Panc1 (cell line): ENCODE results near the gene LLGL2.

Source experiments
- TF ChIP-seq, protein P1 (sequence below): fragments of 450-650 bp; IDR thresholded peaks from 2 replicates; pipeline ENCODE4 v1.5.1; 2017; ENCODE audit warnings: mild to moderate bottlenecking
- TF ChIP-seq, protein P2 (sequence below), 2 experiments: IDR thresholded peaks; 2 replicates each; pipeline ENCODE4 v1.6.1; 2011 to 2012; ENCODE audit warnings: low read depth in 2 of 2, control low read depth in 1 of 2, low read length in 1 of 2, mild to moderate bottlenecking in 1 of 2, moderate library complexity in 1 of 2; ENCODE audit not compliant: insufficient read depth in 1 of 2

DNA sequence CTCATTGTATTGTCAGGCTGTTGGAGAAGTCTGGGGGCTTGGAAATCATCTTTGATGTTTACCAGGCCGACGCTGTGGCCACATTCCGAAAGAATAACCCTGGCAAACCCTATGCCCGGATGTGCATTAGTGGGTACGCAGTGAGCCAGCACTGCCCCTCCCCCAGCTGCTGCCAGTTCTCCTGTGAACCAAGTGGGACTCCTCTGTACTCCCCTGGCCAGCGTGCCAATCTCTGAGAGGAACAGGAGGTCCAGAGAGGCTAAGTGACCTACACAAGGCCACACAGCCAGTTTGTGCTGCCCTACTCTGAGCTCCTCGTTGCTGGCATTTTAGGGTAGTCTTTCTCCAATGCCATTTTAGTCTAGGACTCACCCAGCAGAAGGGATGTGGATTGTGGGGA is 1.9 kb upstream of the LLGL2 start:
- TF ChIP-seq, protein P1, sequence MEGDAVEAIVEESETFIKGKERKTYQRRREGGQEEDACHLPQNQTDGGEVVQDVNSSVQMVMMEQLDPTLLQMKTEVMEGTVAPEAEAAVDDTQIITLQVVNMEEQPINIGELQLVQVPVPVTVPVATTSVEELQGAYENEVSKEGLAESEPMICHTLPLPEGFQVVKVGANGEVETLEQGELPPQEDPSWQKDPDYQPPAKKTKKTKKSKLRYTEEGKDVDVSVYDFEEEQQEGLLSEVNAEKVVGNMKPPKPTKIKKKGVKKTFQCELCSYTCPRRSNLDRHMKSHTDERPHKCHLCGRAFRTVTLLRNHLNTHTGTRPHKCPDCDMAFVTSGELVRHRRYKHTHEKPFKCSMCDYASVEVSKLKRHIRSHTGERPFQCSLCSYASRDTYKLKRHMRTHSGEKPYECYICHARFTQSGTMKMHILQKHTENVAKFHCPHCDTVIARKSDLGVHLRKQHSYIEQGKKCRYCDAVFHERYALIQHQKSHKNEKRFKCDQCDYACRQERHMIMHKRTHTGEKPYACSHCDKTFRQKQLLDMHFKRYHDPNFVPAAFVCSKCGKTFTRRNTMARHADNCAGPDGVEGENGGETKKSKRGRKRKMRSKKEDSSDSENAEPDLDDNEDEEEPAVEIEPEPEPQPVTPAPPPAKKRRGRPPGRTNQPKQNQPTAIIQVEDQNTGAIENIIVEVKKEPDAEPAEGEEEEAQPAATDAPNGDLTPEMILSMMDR: no peak
- TF ChIP-seq, protein P2, sequence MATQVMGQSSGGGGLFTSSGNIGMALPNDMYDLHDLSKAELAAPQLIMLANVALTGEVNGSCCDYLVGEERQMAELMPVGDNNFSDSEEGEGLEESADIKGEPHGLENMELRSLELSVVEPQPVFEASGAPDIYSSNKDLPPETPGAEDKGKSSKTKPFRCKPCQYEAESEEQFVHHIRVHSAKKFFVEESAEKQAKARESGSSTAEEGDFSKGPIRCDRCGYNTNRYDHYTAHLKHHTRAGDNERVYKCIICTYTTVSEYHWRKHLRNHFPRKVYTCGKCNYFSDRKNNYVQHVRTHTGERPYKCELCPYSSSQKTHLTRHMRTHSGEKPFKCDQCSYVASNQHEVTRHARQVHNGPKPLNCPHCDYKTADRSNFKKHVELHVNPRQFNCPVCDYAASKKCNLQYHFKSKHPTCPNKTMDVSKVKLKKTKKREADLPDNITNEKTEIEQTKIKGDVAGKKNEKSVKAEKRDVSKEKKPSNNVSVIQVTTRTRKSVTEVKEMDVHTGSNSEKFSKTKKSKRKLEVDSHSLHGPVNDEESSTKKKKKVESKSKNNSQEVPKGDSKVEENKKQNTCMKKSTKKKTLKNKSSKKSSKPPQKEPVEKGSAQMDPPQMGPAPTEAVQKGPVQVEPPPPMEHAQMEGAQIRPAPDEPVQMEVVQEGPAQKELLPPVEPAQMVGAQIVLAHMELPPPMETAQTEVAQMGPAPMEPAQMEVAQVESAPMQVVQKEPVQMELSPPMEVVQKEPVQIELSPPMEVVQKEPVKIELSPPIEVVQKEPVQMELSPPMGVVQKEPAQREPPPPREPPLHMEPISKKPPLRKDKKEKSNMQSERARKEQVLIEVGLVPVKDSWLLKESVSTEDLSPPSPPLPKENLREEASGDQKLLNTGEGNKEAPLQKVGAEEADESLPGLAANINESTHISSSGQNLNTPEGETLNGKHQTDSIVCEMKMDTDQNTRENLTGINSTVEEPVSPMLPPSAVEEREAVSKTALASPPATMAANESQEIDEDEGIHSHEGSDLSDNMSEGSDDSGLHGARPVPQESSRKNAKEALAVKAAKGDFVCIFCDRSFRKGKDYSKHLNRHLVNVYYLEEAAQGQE (IDR thresholded peaks at IDR 0.05; ENCODE audit: insufficient read depth in 1 of 2, low read depth in 2 of 2, low read length in 1 of 2): no peak
